Tibial nerve (tissue), 4 donors: Measurements from ENCODE around the gene GPR152.

Source experiments
- CTCF ChIP-seq, 5 experiments: fragments of 200-600 bp in 3 of 5; fragments of 450-650 bp in 2 of 5; sonication (generic) in 3 of 5; IDR thresholded peaks; one replicate each; pipeline ENCODE4 v1.5.1; 2016 to 2019; ENCODE audit warnings: antibody characterized with exemption in 5 of 5, mild to moderate bottlenecking in 3 of 5, moderate library complexity in 2 of 5
- EP300 ChIP-seq, 2 donors: sonication (generic); formaldehyde crosslinking; IDR thresholded peaks; one replicate each; pipeline ENCODE4 v1.6.1; 2017; ENCODE audit warnings: antibody characterized with exemption in 2 of 2, mild to moderate bottlenecking in 1 of 2
- POLR2A ChIP-seq, 2 donors: fragments of 450-650 bp; IDR thresholded peaks; one replicate each; pipeline ENCODE4 v1.6.1; 2017; ENCODE audit warnings: antibody characterized with exemption in 2 of 2, mild to moderate bottlenecking in 2 of 2, moderate library complexity in 2 of 2

GRCh38 chr11:67437082-67437808 is 15.3 kb downstream of the GPR152 start, which contains the start of gene PTPRCAP:
- TF ChIP-seq CTCF (IDR thresholded peaks at IDR 0.05) (no peak), POLR2A (IDR thresholded peaks at IDR 0.05) (no peak), EP300 (IDR thresholded peaks at IDR 0.05) (no peak)
